Ovary (tissue), 3 donors: ENCODE measurements around the gene BMERB1.

ENCODE experiments used
- CTCF ChIP-seq, 3 donors: fragments of 450-650 bp in 2 of 3; fragments of 200-600 bp in 1 of 3; IDR thresholded peaks; one replicate each; pipeline versions ENCODE4 v1.5.1 to v1.8.0; 2016 to 2022; ENCODE audit warnings: antibody characterized with exemption in 3 of 3, mild to moderate bottlenecking in 1 of 3
- POLR2A ChIP-seq: fragments of 450-650 bp; IDR thresholded peaks from one replicate; pipeline ENCODE4 v1.6.1; 2017; ENCODE audit warnings: antibody characterized with exemption, mild to moderate bottlenecking, moderate library complexity
- donor health status: DM: no; HTN: no; CAD: no.

- TF ChIP-seq POLR2A (no peak), CTCF (IDR thresholded peaks at IDR 0.05) (no peak)
These were observed 197.5 kb downstream of the BMERB1 start for GRCh38 chr16:15631730-15632409.
